ENCODE results near the gene USP3.

DNA sequence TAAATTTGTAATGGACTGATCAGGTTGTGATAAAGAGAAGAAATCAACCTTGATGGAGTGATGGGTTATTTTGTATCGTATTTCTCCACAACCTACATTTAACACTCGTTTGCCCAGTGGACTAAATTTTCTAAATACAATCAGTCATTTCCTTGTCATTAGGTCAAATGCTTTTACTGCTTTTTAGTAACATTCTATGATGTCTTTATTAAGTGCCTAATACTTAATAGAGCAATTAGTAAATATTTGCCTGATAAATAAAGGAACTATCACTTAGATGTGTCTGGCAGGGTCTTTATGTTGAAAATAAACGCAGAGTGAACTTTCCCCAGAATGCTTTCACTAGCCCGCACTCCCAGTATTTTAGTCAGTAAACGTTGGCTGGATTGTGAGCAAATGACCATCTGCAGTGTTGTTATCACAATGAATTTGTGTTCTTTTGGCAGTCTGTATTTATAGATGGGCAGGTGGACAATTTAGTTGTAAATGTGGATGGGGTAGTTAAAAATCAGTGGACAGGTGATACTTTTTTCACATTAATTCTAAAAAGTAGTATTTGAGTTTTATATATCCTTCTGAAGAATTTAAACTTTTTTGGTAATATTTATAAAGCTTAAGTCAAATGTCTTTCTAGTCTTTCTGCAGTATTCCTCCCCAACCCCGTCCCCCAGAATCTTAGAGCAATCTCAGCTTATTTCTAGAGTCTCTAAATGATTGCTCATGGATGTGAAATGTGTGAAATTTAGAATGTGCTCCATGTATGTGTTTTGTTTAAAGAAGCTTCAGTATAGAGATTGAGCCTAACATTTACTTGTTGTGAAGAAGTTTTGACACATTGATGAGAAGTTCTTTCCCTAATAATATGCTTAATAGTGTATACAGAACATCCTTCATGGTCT, 4.9 kb downstream of the USP3 start:
- TF ChIP-seq GATA3 (IDR thresholded peaks at IDR 0.05; ENCODE audit: low read depth, low read length) (no peak), GATA2 (IDR thresholded peaks at IDR 0.05; ENCODE audit: low read depth, low read length) (no peak)

All from SH-SY5Y (cell line).